ENCODE measurements around the gene YBEY.
A peak's percentile ranks its signal among the peaks of the same experiment; 100 is the strongest.

Gene YBEY

GRCh38 chr21:46245213-46245915 lies 40.8 kb upstream of the YBEY start:
- TF ChIP-seq CTCF (IDR thresholded peaks at IDR 0.05) (no peak), ZFX (IDR thresholded peaks at IDR 0.05; ENCODE audit: borderline replicate concordance) (no peak)
- H3K27ac ChIP-seq = no peak overlapping the region

- TF ChIP-seq CTCF (IDR thresholded peaks at IDR 0.05) (no peak), ZFX (IDR thresholded peaks at IDR 0.05; ENCODE audit: borderline replicate concordance) (no peak)
- H3K27ac ChIP-seq = no peak overlapping the region
These were observed 39.8 kb upstream of the YBEY start for GRCh38 chr21:46246345-46246744.

GRCh38 chr21:46247699-46248421 lies 38.3 kb upstream of the YBEY start:
- H3K27ac ChIP-seq = no peak overlapping the region

GRCh38 chr21:46248422-46248782 lies 37.7 kb upstream of the YBEY start:
- TF ChIP-seq CTCF (IDR thresholded peaks at IDR 0.05) (no peak), ZFX (IDR thresholded peaks at IDR 0.05; ENCODE audit: borderline replicate concordance) (no peak)
- no peak overlapping the region for H3K27ac ChIP-seq

More at GRCh38 chr21:46247699-46248421, 38.3 kb upstream of the YBEY start:
- TF ChIP-seq CTCF (IDR thresholded peaks at IDR 0.05) (no peak), ZFX (IDR thresholded peaks at IDR 0.05; ENCODE audit: borderline replicate concordance) (no peak)

GRCh38 chr21:46248827-46249226 lies 37.3 kb upstream of the YBEY start:
- no peak for TF ChIP-seq ZFX (IDR thresholded peaks at IDR 0.05; ENCODE audit: borderline replicate concordance)
- TF ChIP-seq CTCF (IDR thresholded peaks at IDR 0.05) = no peak
- no peak overlapping the region for H3K27ac ChIP-seq

GRCh38 chr21:46250146-46250725 lies 35.9 kb upstream of the YBEY start:
- TF ChIP-seq CTCF (IDR thresholded peaks at IDR 0.05) = no peak
- no peak for TF ChIP-seq ZFX (IDR thresholded peaks at IDR 0.05; ENCODE audit: borderline replicate concordance)
- peak overlapping the region; percentile 29 for H3K27ac ChIP-seq

- 0 out of 2 replicates have a peak overlapping the region, but pooled peaks have one; percentile 7 for H3K27ac ChIP-seq
- no peak for TF ChIP-seq CTCF (IDR thresholded peaks at IDR 0.05)
- no peak for TF ChIP-seq ZFX (IDR thresholded peaks at IDR 0.05; ENCODE audit: borderline replicate concordance)
These were observed 33.3 kb upstream of the YBEY start for GRCh38 chr21:46252840-46253239.
